ENCODE measurements around the gene NET1. TPM values are rescaled to one million over a fixed set of nuclear protein-coding genes. Genes with fewer than 3 reads are reported as not detected.

Gene NET1
- total RNA-seq, 4 donors from 2014 or later = 50.9 to 151 (median 112) TPM

DNA sequence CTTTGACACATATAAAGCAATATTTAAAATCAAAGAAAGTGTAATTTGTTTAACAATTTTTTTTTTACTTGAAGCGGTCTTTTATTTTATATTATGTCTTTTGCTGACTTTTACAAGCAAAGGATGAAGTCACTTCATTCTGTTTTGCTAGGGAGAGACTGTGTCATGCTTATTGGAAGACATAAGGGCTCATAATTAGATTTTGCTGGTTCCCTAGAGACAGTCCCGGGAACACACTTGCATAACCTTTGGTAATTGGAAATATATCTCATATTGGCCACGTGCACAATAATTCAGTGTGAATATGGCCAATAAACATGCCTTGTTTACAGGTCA, 448 bp upstream of the NET1 start:
- H3K36me3 ChIP-seq = no peaks in the 10 kb centered on the region
- no peak overlapping the region for H3K27ac ChIP-seq
- H3K4me1 ChIP-seq = peaks cover 0 to 4% of the 10 kb centered on the region in 2 donors
- 48 to 49% methylated on average over 3 of the region's 3 CpGs for WGBS, 2 donors
- no peaks in the 10 kb centered on the region for H3K9me3 ChIP-seq
- H3K4me3 ChIP-seq (replicated peaks in 1 of 3) = peak overlapping the region in 1 of 3 donors; percentile 85
- intact Hi-C loops (cut with DNase I) = no loop called here
- no peaks in the 10 kb centered on the region for H3K27me3 ChIP-seq
- TF ChIP-seq POLR2A (IDR thresholded peaks at IDR 0.05) = no peak
- TF ChIP-seq, protein P1, sequence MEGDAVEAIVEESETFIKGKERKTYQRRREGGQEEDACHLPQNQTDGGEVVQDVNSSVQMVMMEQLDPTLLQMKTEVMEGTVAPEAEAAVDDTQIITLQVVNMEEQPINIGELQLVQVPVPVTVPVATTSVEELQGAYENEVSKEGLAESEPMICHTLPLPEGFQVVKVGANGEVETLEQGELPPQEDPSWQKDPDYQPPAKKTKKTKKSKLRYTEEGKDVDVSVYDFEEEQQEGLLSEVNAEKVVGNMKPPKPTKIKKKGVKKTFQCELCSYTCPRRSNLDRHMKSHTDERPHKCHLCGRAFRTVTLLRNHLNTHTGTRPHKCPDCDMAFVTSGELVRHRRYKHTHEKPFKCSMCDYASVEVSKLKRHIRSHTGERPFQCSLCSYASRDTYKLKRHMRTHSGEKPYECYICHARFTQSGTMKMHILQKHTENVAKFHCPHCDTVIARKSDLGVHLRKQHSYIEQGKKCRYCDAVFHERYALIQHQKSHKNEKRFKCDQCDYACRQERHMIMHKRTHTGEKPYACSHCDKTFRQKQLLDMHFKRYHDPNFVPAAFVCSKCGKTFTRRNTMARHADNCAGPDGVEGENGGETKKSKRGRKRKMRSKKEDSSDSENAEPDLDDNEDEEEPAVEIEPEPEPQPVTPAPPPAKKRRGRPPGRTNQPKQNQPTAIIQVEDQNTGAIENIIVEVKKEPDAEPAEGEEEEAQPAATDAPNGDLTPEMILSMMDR (IDR thresholded peaks at IDR 0.05) = no peak
- no peak for DNase-seq

DNA sequence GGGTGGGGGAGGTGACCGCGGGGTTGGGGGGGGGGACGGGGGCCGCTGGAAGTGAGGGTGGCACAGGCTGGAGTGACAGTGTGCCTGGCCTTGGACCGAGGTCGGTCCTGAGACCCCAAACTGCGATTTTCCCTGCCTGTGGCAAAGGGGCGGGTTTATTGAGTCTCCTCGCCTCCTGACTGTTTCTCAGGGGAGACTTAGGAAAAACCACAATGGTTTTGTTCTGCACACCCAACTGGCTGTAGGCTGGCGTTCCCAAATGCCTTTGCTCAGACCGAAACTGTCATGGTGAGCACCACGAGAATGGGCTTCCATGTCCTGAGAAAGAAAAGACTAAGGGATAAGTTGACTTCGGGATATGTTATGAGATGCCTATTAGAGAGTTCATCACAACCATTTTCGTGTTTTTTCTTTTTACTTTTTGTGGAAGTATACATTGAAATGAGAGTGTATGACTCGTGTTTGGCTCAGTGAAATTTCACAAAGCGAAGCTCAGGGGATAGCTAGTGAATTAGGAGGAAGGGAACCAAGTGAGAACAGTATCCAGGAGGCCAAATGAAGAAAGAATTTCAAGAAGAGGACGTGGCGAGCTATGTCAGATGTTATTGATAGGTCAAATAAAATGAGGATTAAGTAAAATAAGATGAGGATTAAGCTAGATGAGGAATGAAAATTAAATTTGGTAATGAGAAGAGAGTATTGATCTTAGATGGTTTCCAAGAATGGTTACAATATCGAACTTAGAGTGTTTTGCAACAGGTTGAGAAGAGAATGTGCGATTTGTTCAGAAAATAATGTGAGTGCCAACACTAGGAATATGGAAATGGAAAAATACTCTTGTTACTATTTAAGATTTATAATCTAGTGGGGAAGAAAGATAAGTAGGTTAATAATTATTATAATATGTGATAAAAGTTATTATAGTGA, 918 bp downstream of the NET1 start:
- Histone ChIP-seq H3K27ac (no peak overlapping the region), H3K27me3 (no peaks in the 10 kb centered on the region), H3K36me3 (no peaks in the 10 kb centered on the region), H3K4me1 (peaks cover 0 to 4% of the 10 kb centered on the region in 2 donors), H3K4me3 (replicated peaks in 1 of 3) (peak overlapping the region in 2 of 3 donors; percentile 18 to 85), H3K9me3 (no peaks in the 10 kb centered on the region)
- WGBS, 2 donors = 19 to 31% methylated on average over 17 to 20 of the region's 20 CpGs
- DNase-seq = peak in 1 of 2 donors; percentile 6
- TF ChIP-seq, protein P1 (IDR thresholded peaks at IDR 0.05) = no peak
- no peak for TF ChIP-seq POLR2A (IDR thresholded peaks at IDR 0.05)
- intact Hi-C loops (cut with DNase I) = no loop called here

DNA sequence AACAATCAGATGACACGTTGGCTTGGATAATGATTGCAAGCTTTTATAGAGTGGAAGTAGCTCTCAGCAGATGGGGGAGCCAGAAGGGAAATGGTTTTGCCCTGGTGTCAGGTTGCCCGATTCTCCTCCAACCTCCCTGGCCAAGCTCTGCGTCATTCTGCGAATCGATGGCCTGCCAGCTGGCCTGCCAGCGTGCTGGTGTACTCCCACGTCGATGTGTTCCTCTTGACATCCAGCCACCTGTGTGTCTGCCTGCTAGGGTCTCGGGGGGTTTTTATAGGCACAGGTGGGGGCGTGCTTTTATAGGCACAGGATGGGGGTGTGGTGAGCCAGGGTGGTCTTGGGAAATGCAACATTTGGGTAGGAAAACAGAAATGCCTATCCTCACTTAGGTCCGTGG, 4.6 kb downstream of the NET1 start:
- intact Hi-C loops (cut with DNase I) = no loop called here
- H3K27me3 ChIP-seq = no peaks in the 10 kb centered on the region
- peaks cover 0 to 4% of the 10 kb centered on the region in 2 donors for H3K4me1 ChIP-seq
- H3K4me3 ChIP-seq (replicated peaks in 1 of 3) = no peak overlapping the region
- no peaks in the 10 kb centered on the region for H3K9me3 ChIP-seq
- TF ChIP-seq, protein P1 (IDR thresholded peaks at IDR 0.05) = no peak
- no peak for TF ChIP-seq POLR2A (IDR thresholded peaks at IDR 0.05)
- no peaks in the 10 kb centered on the region for H3K36me3 ChIP-seq
- no peak for DNase-seq
- WGBS, 2 donors = 90 to 96% methylated on average over 10 to 11 of the region's 11 CpGs
- H3K27ac ChIP-seq = no peak overlapping the region

DNA sequence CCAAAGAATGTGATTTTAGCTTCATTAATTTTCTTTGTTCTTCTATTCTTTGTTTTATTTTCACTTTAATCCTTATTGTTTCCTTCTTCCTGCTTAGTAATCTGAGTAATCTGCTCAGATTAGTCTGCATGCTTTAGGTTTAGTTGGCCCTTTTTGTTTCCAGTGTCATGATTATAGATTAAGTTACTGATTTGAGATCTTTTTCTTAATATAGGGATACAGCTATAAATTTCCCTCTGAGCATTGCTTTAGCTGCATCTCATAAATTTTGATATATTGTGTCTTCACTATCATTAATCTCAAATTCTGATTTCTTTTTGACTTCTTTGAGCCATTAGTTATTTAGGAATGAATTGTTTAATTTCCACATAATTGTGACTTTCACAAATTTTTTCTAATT, 6.2 kb downstream of the NET1 start:
- no peak overlapping the region for H3K4me3 ChIP-seq (replicated peaks in 1 of 3)
- no peak for DNase-seq
- TF ChIP-seq POLR2A (IDR thresholded peaks at IDR 0.05) = no peak
- TF ChIP-seq, protein P1 (IDR thresholded peaks at IDR 0.05) = no peak
- H3K27me3 ChIP-seq = no peaks in the 10 kb centered on the region
- no peaks in the 10 kb centered on the region for H3K36me3 ChIP-seq
- no peak overlapping the region for H3K27ac ChIP-seq
- no peaks in the 10 kb centered on the region for H3K4me1 ChIP-seq
- intact Hi-C loops (cut with DNase I) = no loop called here
- H3K9me3 ChIP-seq = no peaks in the 10 kb centered on the region

DNA sequence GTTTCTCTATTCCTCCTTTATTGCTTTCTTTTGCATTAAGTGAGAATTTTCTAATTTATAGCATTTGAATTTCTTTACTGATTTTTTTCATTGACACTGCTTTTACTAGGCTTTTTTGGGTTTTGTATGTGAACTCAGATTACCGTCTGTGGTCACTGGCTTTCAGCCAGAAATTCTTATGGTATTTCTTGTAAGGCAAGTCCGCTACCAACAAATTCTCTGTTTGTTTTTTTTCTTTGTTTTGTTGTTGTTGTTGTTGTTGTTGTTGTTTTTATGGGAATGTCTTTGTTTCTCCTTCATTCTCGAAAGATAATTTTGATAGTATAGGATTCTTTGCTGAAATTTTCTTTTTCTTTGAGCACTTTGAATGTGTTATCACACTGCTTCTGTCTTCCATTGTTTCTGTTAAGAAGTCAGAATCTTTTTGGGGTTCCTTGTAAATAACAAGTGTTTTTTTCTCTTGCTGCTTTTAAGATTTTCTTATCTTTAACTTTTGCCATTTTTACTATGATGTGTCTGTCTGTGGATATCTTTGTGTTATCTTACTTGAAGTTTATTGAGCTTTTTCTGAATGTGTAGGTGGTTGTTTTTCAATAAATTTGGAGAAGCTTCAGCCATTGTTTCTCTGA, 7.2 kb downstream of the NET1 start:
- Histone ChIP-seq H3K27ac (no peak overlapping the region), H3K4me1 (no peaks in the 10 kb centered on the region)

More for the DNA sequence above, 7.2 kb downstream of the NET1 start:
- Histone ChIP-seq H3K27me3 (no peaks in the 10 kb centered on the region), H3K36me3 (no peaks in the 10 kb centered on the region), H3K4me3 (replicated peaks in 1 of 3) (no peak overlapping the region), H3K9me3 (no peaks in the 10 kb centered on the region)
- TF ChIP-seq, protein P1 (IDR thresholded peaks at IDR 0.05) = no peak
- no peak for TF ChIP-seq POLR2A (IDR thresholded peaks at IDR 0.05)
- DNase-seq = no peak
- intact Hi-C loops (cut with DNase I) = no loop called here
- 94 to 95% methylated on average over 3 of the region's 3 CpGs for WGBS, 2 donors

All from thyroid gland (tissue), 4 donors.